ENCODE data around the gene C1D.

DNA sequence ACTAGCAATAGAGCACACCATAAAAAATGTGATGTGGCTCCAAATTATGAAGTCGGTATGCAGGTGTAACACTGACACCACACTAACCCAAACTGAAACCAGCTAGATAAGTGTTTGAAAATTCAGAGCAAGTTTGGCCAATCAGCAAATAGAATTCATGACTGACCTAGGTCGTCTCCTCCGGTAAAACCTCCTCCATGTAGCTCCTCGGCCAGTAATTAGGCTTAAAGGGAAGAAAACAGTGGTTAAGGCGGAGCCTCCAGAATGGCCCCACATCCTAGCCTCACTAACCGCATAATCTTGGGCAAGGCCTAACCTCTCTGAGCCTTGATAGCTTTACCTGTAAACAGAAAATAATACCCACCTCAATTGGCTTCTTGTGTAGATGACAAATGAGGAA, 30.1 kb downstream of the C1D start:
- TF ChIP-seq, protein P1, sequence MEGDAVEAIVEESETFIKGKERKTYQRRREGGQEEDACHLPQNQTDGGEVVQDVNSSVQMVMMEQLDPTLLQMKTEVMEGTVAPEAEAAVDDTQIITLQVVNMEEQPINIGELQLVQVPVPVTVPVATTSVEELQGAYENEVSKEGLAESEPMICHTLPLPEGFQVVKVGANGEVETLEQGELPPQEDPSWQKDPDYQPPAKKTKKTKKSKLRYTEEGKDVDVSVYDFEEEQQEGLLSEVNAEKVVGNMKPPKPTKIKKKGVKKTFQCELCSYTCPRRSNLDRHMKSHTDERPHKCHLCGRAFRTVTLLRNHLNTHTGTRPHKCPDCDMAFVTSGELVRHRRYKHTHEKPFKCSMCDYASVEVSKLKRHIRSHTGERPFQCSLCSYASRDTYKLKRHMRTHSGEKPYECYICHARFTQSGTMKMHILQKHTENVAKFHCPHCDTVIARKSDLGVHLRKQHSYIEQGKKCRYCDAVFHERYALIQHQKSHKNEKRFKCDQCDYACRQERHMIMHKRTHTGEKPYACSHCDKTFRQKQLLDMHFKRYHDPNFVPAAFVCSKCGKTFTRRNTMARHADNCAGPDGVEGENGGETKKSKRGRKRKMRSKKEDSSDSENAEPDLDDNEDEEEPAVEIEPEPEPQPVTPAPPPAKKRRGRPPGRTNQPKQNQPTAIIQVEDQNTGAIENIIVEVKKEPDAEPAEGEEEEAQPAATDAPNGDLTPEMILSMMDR (conservative IDR thresholded peaks at IDR 0.05 in 1 of 2, IDR thresholded peaks at IDR 0.05 in 1 of 2; ENCODE audit: low read depth in 1 of 2, low read length in 2 of 2) = no peak
- TF ChIP-seq EZH2 (IDR thresholded peaks at IDR 0.05; ENCODE audit: low read length, missing control alignments) = no peak

Data from fibroblast of lung (primary cell).